GM12878 (cell line): Measurements from ENCODE around the gene ZNF805. TPM values are rescaled to one million over a fixed set of nuclear protein-coding genes. Genes with fewer than 3 reads are reported as not detected.

Experiments
- BACH1 ChIP-seq: fragments of 450-650 bp; IDR thresholded peaks from 2 replicates; pipeline ENCODE4 v1.6.1; 2017; ENCODE audit warnings: mild to moderate bottlenecking, borderline replicate concordance
- CREB1 ChIP-seq: IDR thresholded peaks from 2 replicates; pipeline ENCODE4 v1.6.1; 2012; ENCODE audit warnings: low read depth, mild to moderate bottlenecking, inconsistent platforms
- FOS ChIP-seq: IDR thresholded peaks from 3 replicates; pipeline ENCODE4 v1.6.1; 2011; ENCODE audit warnings: borderline replicate concordance; ENCODE audit not compliant: insufficient read length; ENCODE audit errors: extremely low read depth
- KAT2A ChIP-seq: conservative IDR thresholded peaks from 2 replicates; pipeline ENCODE4 v1.6.1; 2011; ENCODE audit warnings: low read depth, low read length; ENCODE audit not compliant: control insufficient read depth
- KLF5 ChIP-seq: fragments of 450-650 bp; IDR thresholded peaks from 2 replicates; pipeline ENCODE4 v1.6.1; 2014; ENCODE audit warnings: mild to moderate bottlenecking; ENCODE audit not compliant: partially characterized antibody
- MYC ChIP-seq: IDR thresholded peaks from 2 replicates; pipeline ENCODE4 v1.6.1; 2011; ENCODE audit warnings: mild to moderate bottlenecking, low read length, moderate library complexity, inconsistent platforms; ENCODE audit not compliant: insufficient read depth, insufficient replicate concordance, insufficient read length, severe bottlenecking
- RELA ChIP-seq: fragments of 450-650 bp; IDR thresholded peaks from 2 replicates; pipeline ENCODE4 v1.8.0; 2014; ENCODE audit warnings: borderline replicate concordance; ENCODE audit not compliant: partially characterized antibody
- SIX5 ChIP-seq: IDR thresholded peaks from 2 replicates; pipeline ENCODE4 v1.6.1; 2011; ENCODE audit warnings: mild to moderate bottlenecking, low read depth, low read length, moderate library complexity; ENCODE audit not compliant: severe bottlenecking
- STAT3 ChIP-seq: IDR thresholded peaks from 2 replicates; pipeline ENCODE4 v1.6.1; 2011; ENCODE audit warnings: low read depth, low read length, improper control_type of control experiment
- TAF1 ChIP-seq: IDR thresholded peaks from 2 replicates; pipeline ENCODE4 v1.6.1; 2011; ENCODE audit warnings: mild to moderate bottlenecking, low read depth, low read length, borderline replicate concordance
- WRNIP1 ChIP-seq: IDR thresholded peaks from 2 replicates; pipeline ENCODE4 v1.6.1; 2011; ENCODE audit warnings: low read depth, low read length, improper control_type of control experiment, borderline replicate concordance
- polyA plus RNA-seq, 11 experiments: library from polyadenylated mRNA; depleted of rRNA in 4 of 11; unstranded in 6 of 11; stranded (reverse) in 5 of 11; fragments of >200 nt; fragmentation: Nextera tagmentation in 4 of 11; fragmentation: Illumina TruSeq in 1 of 11; extraction: Ambion mirVana in 4 of 11; extraction: Trizol in 1 of 11; gene quantifications; 1 replicate in 1 of 11; 2 replicates in 10 of 11; pipeline versions ENCODE4 v1.2.1 to v1.2.3, GENCODE V29; 2011 to 2016; ENCODE audit warnings: inconsistent platforms in 2 of 11, missing spikeins in 2 of 11, low read depth in 1 of 11
- total RNA-seq, 4 experiments: library from RNA; depleted of rRNA in 3 of 4; stranded (reverse); fragments of >200 nt in 3 of 4; fragmentation: Illumina TruSeq in 1 of 4; extraction: Trizol in 1 of 4; gene quantifications; 2 replicates each; pipeline versions ENCODE4 v1.2.1 to v1.2.3, GENCODE V29; 2013 to 2021
- TF ChIP-seq, protein P1 (sequence below), 3 experiments: IDR thresholded peaks in 2 of 3; conservative IDR thresholded peaks in 1 of 3; 2 replicates each; pipeline ENCODE4 v1.5.1; 2011; ENCODE audit warnings: low read depth in 3 of 3, low read length in 3 of 3, mild to moderate bottlenecking in 3 of 3, control low read depth in 2 of 3, moderate library complexity in 2 of 3, inconsistent platforms in 1 of 3, mixed read lengths in 1 of 3; ENCODE audit not compliant: control insufficient read depth in 2 of 3, insufficient read depth in 1 of 3; ENCODE audit errors: extremely low read depth in 1 of 3
- TF ChIP-seq, protein P2 (sequence below): IDR thresholded peaks from 2 replicates; pipeline ENCODE4 v1.6.1; 2012; ENCODE audit warnings: low read depth, low read length, improper control_type of control experiment
- TF ChIP-seq, protein P3 (sequence below): fragments of 450-650 bp; formaldehyde crosslinking; IDR thresholded peaks from 2 replicates; pipeline ENCODE4 v1.4.0; 2020; ENCODE audit warnings: mild to moderate bottlenecking, moderate library complexity
- TF ChIP-seq, protein P4 (sequence below): fragments of 150-350 bp; IDR thresholded peaks from 2 replicates; pipeline ENCODE4 v1.6.1; 2016; ENCODE audit warnings: low read depth, low read length
- TF ChIP-seq, protein P5 (sequence below): IDR thresholded peaks from 2 replicates; pipeline ENCODE4 v1.6.1; 2012; ENCODE audit warnings: low read depth, low read length, improper control_type of control experiment

The ZNF805 gene
- total and polyA plus RNA-seq, 10 of the 15 experiments (the other 5 are each of a cell fraction or from before 2014, with no cell fraction given) = 0.31 to 8.9 (median 2.3) TPM

DNA sequence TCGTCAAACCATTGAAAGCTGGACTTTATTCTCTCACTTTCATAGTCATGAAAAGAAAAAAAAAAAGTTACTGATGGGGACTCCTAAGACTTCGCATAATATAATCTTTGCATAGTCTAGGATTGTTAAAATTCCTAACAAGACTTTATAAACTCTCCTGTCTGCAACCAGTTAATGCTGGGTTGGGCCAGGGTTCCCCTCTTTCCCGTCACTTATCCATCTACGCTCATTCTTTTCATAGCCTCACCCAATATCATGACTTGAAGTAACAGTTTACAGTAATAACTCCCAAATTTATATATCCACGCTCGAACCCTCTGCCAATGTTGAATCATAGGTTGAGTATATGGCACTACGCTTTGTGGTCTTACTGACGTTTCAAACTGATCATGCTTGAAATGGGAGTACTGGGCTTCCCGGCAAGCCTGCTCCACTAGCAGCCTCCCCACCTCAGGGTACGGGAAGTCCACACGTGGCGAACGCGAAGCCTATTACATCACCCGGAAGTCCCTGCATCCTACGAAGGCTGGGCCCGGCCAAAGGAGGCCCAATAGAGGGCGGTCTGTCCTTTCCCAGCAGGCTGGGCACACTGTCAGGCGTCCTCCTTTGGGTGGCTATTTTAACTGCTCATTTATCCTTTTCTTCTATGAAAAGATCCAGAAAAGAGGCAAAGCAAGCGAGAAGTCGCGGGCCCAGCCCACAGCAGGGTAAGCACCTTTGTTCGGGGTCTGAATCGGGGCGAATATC lies 39.2 kb downstream of the ZNF805 start (continued):
- TF ChIP-seq, protein P1, sequence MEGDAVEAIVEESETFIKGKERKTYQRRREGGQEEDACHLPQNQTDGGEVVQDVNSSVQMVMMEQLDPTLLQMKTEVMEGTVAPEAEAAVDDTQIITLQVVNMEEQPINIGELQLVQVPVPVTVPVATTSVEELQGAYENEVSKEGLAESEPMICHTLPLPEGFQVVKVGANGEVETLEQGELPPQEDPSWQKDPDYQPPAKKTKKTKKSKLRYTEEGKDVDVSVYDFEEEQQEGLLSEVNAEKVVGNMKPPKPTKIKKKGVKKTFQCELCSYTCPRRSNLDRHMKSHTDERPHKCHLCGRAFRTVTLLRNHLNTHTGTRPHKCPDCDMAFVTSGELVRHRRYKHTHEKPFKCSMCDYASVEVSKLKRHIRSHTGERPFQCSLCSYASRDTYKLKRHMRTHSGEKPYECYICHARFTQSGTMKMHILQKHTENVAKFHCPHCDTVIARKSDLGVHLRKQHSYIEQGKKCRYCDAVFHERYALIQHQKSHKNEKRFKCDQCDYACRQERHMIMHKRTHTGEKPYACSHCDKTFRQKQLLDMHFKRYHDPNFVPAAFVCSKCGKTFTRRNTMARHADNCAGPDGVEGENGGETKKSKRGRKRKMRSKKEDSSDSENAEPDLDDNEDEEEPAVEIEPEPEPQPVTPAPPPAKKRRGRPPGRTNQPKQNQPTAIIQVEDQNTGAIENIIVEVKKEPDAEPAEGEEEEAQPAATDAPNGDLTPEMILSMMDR (IDR thresholded peaks at IDR 0.05 in 2 of 3, conservative IDR thresholded peaks at IDR 0.05 in 1 of 3; ENCODE audit: control insufficient read depth in 2 of 3, extremely low read depth in 1 of 3, insufficient read depth in 1 of 3, low read depth in 3 of 3, low read length in 3 of 3) = peak; percentile 23 to 77 (median 34); a peak in 4 of 6 replicates
- TF ChIP-seq WRNIP1 = peak; percentile 77; the same call in 1 of the 2 replicates
- TF ChIP-seq SIX5 = peak; percentile 28
- TF ChIP-seq, protein P2, sequence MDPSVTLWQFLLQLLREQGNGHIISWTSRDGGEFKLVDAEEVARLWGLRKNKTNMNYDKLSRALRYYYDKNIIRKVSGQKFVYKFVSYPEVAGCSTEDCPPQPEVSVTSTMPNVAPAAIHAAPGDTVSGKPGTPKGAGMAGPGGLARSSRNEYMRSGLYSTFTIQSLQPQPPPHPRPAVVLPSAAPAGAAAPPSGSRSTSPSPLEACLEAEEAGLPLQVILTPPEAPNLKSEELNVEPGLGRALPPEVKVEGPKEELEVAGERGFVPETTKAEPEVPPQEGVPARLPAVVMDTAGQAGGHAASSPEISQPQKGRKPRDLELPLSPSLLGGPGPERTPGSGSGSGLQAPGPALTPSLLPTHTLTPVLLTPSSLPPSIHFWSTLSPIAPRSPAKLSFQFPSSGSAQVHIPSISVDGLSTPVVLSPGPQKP = peak; percentile 86
- TF ChIP-seq, protein P3, sequence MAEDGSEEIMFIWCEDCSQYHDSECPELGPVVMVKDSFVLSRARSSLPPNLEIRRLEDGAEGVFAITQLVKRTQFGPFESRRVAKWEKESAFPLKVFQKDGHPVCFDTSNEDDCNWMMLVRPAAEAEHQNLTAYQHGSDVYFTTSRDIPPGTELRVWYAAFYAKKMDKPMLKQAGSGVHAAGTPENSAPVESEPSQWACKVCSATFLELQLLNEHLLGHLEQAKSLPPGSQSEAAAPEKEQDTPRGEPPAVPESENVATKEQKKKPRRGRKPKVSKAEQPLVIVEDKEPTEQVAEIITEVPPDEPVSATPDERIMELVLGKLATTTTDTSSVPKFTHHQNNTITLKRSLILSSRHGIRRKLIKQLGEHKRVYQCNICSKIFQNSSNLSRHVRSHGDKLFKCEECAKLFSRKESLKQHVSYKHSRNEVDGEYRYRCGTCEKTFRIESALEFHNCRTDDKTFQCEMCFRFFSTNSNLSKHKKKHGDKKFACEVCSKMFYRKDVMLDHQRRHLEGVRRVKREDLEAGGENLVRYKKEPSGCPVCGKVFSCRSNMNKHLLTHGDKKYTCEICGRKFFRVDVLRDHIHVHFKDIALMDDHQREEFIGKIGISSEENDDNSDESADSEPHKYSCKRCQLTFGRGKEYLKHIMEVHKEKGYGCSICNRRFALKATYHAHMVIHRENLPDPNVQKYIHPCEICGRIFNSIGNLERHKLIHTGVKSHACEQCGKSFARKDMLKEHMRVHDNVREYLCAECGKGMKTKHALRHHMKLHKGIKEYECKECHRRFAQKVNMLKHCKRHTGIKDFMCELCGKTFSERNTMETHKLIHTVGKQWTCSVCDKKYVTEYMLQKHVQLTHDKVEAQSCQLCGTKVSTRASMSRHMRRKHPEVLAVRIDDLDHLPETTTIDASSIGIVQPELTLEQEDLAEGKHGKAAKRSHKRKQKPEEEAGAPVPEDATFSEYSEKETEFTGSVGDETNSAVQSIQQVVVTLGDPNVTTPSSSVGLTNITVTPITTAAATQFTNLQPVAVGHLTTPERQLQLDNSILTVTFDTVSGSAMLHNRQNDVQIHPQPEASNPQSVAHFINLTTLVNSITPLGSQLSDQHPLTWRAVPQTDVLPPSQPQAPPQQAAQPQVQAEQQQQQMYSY (CRISPR knock-in tag) = no peak
- peak; percentile 82; the same call in 1 of the 2 replicates for TF ChIP-seq STAT3
- TF ChIP-seq MYC = peak; percentile 92
- peak; percentile 48; the same call in 1 of the 2 replicates for TF ChIP-seq BACH1
- TF ChIP-seq, protein P4, sequence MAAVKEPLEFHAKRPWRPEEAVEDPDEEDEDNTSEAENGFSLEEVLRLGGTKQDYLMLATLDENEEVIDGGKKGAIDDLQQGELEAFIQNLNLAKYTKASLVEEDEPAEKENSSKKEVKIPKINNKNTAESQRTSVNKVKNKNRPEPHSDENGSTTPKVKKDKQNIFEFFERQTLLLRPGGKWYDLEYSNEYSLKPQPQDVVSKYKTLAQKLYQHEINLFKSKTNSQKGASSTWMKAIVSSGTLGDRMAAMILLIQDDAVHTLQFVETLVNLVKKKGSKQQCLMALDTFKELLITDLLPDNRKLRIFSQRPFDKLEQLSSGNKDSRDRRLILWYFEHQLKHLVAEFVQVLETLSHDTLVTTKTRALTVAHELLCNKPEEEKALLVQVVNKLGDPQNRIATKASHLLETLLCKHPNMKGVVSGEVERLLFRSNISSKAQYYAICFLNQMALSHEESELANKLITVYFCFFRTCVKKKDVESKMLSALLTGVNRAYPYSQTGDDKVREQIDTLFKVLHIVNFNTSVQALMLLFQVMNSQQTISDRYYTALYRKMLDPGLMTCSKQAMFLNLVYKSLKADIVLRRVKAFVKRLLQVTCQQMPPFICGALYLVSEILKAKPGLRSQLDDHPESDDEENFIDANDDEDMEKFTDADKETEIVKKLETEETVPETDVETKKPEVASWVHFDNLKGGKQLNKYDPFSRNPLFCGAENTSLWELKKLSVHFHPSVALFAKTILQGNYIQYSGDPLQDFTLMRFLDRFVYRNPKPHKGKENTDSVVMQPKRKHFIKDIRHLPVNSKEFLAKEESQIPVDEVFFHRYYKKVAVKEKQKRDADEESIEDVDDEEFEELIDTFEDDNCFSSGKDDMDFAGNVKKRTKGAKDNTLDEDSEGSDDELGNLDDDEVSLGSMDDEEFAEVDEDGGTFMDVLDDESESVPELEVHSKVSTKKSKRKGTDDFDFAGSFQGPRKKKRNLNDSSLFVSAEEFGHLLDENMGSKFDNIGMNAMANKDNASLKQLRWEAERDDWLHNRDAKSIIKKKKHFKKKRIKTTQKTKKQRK = no peak
- peak; percentile 73 for TF ChIP-seq CREB1
- no peak for TF ChIP-seq FOS
- TF ChIP-seq KAT2A = no peak
- TF ChIP-seq, protein P5, sequence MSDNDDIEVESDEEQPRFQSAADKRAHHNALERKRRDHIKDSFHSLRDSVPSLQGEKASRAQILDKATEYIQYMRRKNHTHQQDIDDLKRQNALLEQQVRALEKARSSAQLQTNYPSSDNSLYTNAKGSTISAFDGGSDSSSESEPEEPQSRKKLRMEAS = peak; percentile 96
- TF ChIP-seq TAF1 = peak; percentile 49; the same call in 1 of the 2 replicates
- TF ChIP-seq KLF5 = no peak
- peak; percentile 11 for TF ChIP-seq RELA
